Measurements from ENCODE around the gene TMEM156.

DNA sequence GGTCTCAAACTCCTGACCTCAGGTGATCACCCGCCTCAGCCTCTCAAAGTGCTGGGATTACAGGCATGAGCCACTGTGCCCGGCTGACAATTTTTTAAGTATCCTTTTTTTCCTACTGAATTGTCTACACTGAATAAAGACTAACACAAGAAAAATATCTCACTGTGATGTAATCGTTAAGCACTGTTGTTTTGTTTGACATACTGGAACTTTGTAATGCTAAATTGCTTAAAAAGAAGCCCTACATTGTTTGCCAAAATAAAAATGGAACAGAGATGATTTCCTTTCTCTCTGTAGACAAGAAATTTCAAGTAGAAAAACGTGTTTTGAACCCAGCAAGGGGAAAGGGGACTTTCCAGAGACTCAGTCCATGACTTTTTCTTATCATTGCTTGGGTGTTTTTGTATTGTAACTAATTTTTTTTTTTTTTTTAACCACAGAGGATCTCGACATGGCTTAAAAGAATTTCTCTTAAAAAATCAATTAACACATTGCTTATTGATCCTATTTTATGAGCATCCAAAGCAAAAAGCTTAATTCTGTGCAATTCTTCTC lies 74.9 kb downstream of the TMEM156 start:
- TF ChIP-seq, protein P1, sequence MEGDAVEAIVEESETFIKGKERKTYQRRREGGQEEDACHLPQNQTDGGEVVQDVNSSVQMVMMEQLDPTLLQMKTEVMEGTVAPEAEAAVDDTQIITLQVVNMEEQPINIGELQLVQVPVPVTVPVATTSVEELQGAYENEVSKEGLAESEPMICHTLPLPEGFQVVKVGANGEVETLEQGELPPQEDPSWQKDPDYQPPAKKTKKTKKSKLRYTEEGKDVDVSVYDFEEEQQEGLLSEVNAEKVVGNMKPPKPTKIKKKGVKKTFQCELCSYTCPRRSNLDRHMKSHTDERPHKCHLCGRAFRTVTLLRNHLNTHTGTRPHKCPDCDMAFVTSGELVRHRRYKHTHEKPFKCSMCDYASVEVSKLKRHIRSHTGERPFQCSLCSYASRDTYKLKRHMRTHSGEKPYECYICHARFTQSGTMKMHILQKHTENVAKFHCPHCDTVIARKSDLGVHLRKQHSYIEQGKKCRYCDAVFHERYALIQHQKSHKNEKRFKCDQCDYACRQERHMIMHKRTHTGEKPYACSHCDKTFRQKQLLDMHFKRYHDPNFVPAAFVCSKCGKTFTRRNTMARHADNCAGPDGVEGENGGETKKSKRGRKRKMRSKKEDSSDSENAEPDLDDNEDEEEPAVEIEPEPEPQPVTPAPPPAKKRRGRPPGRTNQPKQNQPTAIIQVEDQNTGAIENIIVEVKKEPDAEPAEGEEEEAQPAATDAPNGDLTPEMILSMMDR (conservative IDR thresholded peaks at IDR 0.05 in 1 of 2, IDR thresholded peaks at IDR 0.05 in 1 of 2; ENCODE audit: extremely low read depth in 1 of 2, insufficient read depth in 1 of 2, low read depth in 1 of 2, low read length in 2 of 2), result no peak
- no peak for TF ChIP-seq EZH2 (IDR thresholded peaks at IDR 0.05; ENCODE audit: borderline replicate concordance, low read length)

All from mammary epithelial cell (primary cell).